Stimulated activated CD8-positive, alpha-beta memory T cell treated with anti-CD3 and anti-CD28 coated beads, Interleukin-7, amount 100 ng/mL, for 24 hours (primary cell): ENCODE data around the gene PATE4.
"Not testable (repeated sequence)": the region's sequence is repeated elsewhere in the genome, so short reads cannot be mapped to it uniquely, and the experiment has no call there.

ENCODE experiments used
- DNase-seq: peaks from one replicate; pipeline ENCODE4 v3.0.0-alpha.2; 2020; ENCODE audit warnings: low read depth

PATE4 gene

GRCh38 chr11:125833016-125833415 is at the start of gene PATE4:
Gene PATE4 (plus strand): TSS chr11:125833316. CDS start chr11:125833360, 44 bp downstream.
- DNase-seq, result no peak

DNA sequence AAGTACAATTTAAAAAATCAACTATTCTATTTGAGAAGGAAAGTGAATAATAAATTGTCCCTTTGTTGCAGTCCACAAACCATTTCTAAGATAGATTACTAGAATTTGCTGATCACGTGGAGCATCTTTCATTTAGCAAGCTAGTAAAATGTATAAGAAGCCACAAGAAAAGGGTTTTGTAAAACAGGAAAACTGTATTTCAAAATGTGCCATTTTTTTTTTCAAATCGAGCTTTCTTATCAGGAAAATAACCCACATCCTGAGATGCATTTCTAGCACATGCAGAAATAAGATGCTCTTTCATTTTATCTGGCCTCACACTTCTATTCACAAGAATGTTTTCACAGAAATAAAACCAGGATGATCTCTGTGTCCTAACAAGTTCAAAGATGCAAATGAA is 48.4 kb upstream of the PATE4 start:
- DNase-seq, result no peak

- no peak for DNase-seq
Observed at GRCh38 chr11:125787827-125788226, 45.3 kb upstream of the PATE4 start, which contains the start of gene PATE3. Gene PATE3 (plus strand): TSS chr11:125788127. CDS start chr11:125788152, 25 bp downstream.

DNA sequence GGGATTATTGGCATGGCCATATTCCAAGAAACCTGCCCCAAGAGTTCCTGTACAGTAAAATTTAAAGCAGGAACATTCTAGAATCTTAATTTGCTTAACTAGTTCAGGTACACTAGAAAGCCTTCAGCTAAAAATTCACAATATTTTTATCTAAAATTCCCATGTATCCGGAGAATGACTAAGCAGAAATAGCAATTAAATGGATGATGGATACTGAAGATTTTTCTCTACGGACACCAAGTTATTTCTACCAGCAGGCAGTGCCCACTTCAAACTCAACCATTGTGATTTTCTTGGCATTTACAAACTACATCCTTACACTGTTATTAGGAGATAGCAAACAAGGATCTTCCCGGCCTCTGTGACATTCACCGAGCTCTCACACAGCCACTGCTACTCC is 42.3 kb upstream of the PATE4 start:
- DNase-seq, result no peak

GRCh38 chr11:125797641-125798040 is 35.5 kb upstream of the PATE4 start:
- no peak for DNase-seq

DNA sequence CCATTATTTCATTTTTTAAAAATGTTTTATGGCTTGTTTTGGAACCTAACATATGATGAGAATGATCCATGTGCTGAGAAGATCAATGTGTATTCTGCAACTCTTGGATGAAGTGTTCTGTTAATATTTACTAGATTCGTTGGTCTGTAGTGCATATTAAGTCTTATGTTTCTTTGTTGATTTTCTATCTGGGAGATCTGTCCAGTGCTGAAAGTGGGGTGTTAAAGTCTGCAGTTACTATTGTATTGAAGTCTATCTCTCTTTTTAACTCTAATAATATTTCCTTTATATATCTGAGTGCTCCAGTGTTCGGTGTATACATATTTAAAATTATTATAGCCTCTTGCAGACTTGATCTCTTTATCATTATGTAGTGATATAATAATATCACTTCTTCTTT is 33.3 kb upstream of the PATE4 start:
- no peak for DNase-seq

GRCh38 chr11:125802387-125802786 is 30.7 kb upstream of the PATE4 start:
- no peak for DNase-seq

GRCh38 chr11:125807909-125808308 is 25.2 kb upstream of the PATE4 start:
- DNase-seq, result no peak

DNA sequence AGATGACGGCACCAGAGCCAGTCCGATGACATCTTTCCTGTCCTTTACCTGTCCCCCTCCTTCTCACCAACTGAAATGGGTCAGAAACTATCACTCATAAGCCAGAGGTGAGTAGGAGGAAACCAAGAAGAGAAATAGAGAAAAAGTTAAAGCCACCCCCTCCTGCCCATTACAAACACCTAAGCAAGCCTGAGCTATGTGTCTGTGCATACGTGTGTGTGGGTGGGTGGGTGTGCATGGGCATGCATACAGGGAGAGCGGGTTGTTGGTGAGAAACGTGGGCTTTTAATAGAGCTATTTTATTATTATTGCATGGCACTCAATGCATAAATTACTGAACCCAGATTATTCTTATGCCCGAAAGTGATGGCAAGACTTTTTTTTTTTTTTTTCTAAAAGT is 2.6 kb downstream of the PATE4 start:
- no peak for DNase-seq

DNA sequence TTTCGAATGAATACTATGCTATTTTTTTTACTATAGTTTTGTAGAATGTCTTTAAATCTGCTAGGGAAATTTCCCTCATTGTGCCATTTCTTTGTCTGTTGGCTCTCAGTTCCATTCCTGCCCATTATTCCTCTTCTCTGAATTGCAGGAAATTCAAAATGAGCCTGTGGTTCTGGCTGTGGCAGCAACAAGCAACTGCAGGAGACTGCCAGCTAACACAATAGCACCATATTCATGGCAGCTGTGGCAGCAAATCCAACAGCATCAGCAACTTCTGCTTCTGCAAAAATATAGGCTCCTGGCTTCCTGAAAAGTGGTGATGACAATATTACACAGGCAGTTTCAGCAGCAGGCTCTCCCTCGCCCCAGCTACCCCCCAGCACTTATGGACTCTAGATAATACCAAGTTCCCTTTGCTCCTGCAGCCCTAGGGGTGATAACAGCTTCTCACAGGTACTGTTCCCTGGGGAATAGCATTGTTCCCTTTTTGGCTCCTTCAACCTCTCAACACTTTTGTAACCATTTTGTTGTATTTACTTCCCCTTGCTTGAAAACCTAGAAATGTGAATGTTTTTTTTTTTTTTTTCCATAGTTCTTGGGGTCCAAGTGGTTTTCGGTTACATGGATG is 9.3 kb downstream of the PATE4 start:
- DNase-seq, result no peak

DNA sequence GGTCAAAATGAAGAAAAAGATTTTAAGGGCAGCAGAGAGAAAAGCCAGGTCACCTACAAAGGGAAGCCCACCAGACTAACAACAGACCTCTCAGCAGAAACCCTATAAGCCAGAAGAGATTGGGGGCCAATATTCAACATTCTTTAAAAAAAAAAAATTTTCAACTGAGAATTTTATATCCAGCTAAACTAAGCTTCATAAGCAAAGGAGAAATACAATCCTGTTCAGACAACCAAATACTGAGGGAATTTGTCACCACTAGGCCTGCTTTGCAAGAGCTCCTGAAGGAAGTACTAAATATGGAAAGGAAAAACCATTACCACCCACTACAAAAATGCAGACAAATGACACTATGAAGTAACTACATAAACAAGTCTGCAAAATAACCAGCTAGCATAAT is 13.1 kb downstream of the PATE4 start:
- DNase-seq, result no peak

- not testable (repeated sequence) for DNase-seq
Observed at GRCh38 chr11:125857670-125858069, 24.6 kb downstream of the PATE4 start.

DNA sequence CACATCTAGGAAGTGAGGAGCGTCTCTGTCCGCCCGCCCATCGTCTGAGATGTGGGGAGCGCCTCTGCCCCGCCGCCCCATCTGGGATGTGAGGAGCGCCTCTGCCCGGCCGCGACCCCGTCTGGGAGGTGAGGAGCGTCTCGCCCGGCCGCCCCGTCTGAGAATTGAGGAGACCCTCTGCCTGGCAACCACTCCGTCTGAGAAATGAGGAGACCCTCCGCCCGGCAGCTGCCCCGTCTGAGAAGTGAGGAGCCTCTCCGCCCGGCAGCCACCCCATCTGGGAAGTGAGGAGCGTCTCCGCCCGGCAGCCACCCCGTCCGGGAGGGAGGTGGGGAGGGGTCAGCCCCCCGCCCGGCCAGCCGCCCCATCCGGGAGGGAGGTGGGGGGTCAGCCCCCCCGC is 29.7 kb downstream of the PATE4 start:
- not testable (repeated sequence) for DNase-seq

DNA sequence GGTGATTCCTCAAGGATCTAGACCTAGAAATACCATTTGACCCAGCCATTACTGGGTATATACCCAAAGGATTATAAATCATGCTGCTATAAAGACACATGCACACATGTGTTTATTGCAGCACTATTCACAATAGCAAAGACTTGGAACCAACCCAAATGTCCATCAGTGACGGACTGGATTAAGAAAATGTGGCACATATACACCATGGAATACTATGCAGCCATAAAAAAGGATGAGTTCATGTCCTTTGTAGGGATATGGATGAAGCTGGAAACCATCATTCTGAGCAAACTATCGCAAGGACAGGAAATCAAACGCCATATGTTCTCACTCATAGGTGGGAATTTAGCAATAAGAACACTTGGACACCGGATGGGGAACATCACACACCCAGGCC is 32.2 kb downstream of the PATE4 start:
- DNase-seq, result not testable (repeated sequence)

DNA sequence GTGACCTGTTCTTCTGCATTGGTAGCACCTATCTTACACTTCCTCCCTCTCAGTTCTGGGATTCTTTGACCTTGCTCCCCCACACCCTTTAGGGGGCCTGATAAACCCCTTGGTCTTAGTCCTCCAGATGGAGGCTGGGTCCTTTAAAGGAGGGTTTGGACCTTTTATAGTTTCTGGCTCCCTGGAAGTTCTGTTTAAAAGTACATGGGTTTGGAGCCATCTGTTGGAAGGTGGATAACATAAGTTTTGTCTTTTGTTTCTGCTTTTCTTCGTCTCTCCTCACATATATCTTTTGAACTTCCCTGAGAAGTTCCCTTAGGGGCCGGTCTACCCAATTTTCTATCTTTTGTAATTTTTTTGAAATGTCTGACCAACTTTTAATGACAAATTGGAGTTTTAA is 36.4 kb downstream of the PATE4 start:
- no peak for DNase-seq

DNA sequence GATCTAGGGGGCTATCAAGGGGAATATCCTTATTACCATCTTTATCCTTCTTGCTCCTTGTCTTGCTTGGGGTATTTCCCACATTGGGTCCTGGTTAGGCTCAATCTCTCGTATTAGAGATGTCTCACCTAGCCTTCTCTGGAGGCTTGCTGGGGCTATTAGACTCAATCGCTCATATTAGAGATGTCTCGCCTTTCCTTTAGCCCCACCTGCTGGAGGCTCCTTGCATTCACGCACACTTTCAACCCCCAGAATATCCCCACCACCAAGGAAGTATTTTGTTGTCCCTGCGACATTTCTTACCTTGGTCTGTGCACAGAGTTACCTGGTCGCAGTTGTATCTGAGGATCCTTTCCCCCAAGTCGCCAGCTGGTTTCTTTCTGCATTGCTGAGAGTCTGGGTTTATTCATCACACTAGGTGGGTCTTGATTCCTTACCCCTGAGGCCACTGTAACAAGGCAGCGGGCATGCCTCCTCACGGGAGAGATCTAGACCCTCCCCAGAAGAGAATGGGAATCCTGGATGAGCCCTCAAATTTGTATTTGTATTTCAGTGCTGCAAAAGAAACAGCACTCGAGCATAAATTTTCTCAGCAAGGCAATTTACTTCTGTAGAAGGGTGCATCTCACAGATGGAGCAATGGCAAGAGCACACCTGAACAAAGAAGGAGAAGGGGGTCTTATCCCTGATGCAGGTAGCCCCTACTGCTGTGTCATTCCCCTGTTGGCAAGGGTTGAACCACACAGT is 38.4 kb downstream of the PATE4 start:
- no peak for DNase-seq

DNA sequence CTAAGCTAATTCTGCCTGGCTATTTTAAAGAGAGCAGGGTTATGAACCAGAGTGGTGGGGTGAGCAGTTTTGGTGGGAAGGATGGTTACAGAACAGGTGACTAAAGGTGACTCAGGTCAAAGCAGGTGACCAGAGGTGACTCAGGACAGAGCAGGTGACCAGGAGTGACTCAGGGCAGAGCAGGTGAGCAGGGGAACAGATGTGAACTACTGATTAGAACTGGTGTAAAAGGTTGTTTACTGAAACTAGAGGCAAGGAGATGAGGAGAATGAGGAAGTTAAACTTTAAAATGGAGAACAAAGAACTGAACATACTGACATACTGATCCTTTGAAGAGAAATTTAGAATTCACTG is 39.0 kb downstream of the PATE4 start:
- DNase-seq, result no peak

DNA sequence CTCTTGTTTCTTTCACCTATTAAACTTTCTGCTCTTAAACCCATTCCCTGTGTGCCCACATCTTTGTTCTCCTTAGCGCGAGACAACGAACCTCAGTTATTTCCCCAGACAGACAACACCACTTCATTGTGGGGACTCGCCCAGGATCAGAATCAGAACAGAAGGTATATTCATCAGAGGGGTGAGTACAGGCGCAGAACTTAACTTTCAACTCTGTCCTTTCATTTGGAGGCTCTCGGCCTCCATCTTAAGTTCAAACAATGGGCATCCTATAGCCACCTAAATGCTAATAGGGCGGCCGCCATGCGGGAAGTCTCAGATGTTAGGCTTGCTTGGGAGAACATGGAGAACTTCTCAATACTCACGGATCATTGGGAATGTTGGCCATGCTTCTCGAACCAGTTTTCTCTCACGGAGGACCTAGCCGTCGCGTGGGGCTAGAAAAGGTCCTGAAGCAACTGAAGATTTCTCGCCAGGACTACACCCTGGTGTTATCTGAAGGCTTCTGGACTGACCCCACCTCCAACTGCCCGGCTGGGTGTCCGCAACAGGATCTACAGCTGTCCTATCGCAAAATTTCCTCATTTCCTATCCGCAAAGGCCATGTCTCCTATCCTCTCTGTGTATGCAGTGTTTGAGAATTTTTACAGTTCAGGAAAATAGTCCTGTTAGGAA is 40.9 kb downstream of the PATE4 start:
- DNase-seq, result no peak

GRCh38 chr11:125874556-125875124 is 41.5 kb downstream of the PATE4 start:
- DNase-seq, result no peak

DNA sequence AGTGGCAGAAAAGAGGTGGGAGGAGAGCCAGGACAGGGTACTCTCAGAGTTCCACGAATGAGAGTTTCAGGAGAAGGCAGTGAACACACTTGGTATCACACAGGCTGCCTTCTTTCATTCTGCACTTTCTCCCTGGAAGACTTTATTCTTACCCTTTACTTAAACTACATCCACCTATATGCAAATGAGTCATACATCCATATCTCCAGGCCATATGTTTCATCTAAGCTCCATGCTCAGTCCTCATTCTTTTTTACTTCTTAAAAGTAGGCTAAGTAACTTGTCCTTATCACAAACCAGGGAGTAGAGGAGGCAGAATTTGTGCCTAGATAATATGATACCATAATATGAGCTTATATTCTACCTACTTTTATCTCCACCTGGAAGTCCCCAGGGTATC is 48.2 kb downstream of the PATE4 start:
- DNase-seq, result no peak

GRCh38 chr11:125883375-125883774 is 50.3 kb downstream of the PATE4 start:
- DNase-seq, result no peak

DNA sequence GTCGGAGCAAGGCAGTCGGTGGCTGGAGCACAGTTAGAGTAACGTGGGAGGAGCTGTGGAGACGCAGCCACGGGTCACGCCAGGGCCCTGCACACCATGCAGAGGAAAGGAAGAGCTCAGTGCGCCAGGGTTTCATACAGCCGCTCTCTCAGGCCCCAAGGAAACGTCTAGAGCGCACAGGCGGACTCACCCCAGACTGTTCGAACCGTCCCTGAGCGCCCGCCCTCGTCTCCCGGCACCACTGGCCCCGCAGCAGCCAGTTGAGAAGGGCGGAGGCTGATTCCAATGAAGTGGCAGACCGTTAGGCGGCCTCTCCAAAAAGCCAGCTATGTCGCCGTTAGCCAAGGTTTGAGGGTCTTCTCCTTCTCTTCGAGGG is 53.9 kb downstream of the PATE4 start:
- DNase-seq, result no peak
